Right ventricle myocardium inferior (tissue), 1 donor: ENCODE measurements around the gene LIMK2. TPM values are rescaled to one million over a fixed set of nuclear protein-coding genes. Genes with fewer than 3 reads are reported as not detected.
A peak's percentile ranks its signal among the peaks of the same experiment; 100 is the strongest.

Experiments
- ATAC-seq: fragments of 200-7000 bp; cut with Tn5 transposase; one replicate; pipeline ENCODE4 v1.9.1; 2020; ENCODE audit warnings: mild to moderate bottlenecking, moderate library complexity
- DNase-seq: peaks from one replicate; pipeline ENCODE4 v3.0.0; 2021; ENCODE audit errors: missing footprints
- intact Hi-C: fragments of 100-400 bp; cut with DNase I; formaldehyde crosslinking; loops from one replicate; pipeline ENCODE4 v1.11.0; 2022
- total RNA-seq: library from RNA; stranded (reverse); fragmentation: NEBNext Ultra II Directional; extraction: Animal tissue kit (Norgen Biotek cat#: 25700); gene quantifications from one replicate; pipeline ENCODE4 v1.2.1, GENCODE V29; 2021
- donor health status: DM: no; HTN: yes; CAD: no; lungs with severe emphysema.

The LIMK2 gene
- total RNA-seq, 1 donor from 2014 or later = 11.6 TPM

DNA sequence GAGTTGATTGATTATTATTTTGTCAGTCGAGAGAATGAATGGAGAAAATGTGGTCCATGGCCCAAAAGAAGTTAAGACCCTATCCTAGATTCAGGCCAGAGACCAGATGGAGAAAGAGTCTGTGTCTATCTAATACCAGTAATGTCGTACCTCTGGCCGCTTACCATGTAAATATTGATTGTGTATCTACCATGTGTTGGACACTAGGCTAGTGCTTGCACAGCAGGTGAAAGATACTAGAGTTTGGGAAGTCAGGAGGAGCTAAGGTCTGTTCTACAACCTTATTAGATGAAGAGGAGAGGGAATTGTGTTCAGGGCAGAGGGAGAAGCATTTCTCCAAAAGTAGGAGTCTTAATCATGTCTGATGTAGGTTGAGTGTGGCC, 48.4 kb downstream of the LIMK2 start:
- intact Hi-C loops = no loop called here
- no peak for ATAC-seq
- no peak for DNase-seq

- intact Hi-C loops = no loop called here
- DNase-seq = no peak
- peak; percentile 32 for ATAC-seq
Observed at GRCh38 chr22:31262312-31263133, 50.4 kb downstream of the LIMK2 start.

DNA sequence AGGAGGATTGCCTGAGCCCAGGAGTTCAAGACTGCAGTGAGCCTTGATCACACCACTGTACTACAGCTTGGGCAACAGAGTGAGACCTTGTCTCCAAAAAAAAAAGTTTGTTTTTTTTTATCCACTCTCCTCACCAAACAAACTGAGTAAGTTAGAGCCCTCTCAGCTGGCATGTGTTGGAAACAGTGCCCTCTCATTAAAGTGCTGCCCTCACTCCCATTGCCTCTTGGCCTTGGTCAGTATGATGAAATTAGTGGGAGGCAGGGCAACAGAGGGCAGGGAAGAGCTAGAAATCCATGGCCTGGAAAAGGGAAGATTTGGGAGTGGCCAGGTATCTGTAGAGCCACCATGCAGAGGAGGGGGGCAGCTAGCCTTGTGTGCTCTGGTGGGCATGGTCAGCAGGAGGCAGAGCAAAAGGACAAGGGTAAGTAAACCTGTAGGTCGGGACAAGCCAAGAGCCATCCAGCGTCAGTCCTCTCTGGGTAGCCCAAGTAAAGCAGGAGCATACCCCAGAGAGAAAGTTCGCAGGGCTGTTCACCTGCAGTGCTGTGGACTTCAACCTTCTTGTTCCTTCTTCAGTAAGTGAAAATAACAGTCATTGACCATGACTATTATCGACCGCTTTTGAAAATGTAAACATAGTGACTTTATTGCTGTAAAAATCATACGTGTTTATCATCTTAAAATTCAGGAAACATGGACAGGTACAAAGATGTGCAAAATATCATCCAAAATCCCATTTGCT, 52.0 kb downstream of the LIMK2 start:
- DNase-seq (no peak), ATAC-seq (no peak)
- intact Hi-C loops = no loop called here

- ATAC-seq (no peak), DNase-seq (no peak)
- intact Hi-C loops = no loop called here
Observed at GRCh38 chr22:31268281-31268680, 56.2 kb downstream of the LIMK2 start.

DNA sequence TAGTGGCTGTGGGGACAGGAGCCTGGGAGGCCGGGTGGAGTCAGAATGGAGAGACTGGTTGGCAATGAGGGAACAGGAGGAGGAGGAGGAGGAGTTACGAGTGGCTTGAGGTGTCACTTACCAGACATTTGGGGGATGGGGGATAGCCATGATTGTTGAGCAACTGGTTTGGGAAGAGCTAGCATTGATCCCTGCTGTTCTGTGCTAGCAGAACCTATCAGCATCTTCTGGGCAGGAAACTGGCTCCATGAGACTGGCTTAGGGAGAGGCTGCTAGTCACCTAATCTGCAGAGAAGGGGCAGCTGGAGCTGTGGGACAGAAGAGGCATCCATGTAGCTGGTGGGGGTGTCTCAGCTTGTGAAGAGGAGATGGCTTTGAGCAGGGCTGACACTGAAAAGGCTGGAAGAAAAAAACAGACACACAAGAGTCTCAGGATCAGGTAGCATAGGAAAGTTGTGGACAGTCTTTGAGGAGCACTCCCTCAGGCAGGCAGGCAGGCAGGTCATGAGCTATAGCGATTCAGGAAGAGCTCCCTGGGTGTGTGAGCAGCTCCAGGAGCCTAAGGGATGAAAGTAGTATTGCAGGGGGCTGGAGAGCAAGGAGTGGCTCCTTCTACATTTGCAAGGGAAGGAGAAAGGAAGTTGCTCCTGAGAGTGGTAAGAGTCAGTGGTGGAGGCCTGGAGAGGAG, 57.9 kb downstream of the LIMK2 start:
- intact Hi-C loops = loop anchor here (5.0 kb wide), 1 partner anchor 58 kb away; the partner anchor contains the start of gene LIMK2
- ATAC-seq = no peak

DNA sequence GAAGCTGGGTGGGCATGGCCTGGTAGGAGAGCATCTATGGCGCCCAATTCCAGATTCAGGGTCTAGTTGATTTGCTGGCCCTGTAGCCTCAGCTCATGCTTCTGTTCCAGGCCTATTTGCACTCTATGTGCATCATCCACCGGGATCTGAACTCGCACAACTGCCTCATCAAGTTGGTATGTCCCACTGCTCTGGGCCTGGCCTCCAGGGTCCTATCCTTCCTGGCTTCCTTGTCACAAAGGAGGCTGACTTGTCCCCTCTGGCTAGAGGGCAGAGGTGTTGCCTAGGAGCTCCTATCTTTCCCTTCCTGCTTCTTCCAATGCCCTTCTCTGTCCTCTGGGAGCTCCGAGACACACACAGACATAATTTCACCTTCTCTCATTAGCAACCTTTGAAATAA, 58.9 kb downstream of the LIMK2 start:
- no peak for ATAC-seq
- no peak for DNase-seq
- intact Hi-C loops = loop anchor here (5.0 kb wide), 1 partner anchor 59 kb away; the partner anchor contains the start of gene LIMK2

More for the DNA sequence above, 57.9 kb downstream of the LIMK2 start:
- no peak for DNase-seq

DNA sequence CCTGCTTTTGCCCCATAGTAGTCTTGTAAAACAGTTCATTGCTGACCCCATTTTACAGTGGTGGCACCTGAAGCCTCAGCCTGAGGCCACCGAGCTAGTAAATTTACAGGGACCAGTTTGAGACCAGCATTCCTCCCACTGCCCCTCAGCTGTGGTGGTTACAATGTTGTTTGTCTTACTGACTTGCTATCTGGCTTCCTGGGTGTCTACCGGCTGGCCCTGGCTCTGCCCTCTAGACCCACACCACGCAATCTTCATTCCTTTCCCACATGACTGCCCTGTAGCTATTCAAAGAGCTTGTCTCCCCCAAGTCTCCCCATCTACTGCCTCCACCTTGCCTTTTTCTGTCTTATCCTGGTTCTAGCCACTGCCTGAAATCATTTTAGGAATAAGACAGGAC, 59.4 kb downstream of the LIMK2 start:
- no peak for ATAC-seq
- intact Hi-C loops = loop anchor here (5.0 kb wide), 1 partner anchor 59 kb away; the partner anchor contains the start of gene LIMK2
- no peak for DNase-seq

DNA sequence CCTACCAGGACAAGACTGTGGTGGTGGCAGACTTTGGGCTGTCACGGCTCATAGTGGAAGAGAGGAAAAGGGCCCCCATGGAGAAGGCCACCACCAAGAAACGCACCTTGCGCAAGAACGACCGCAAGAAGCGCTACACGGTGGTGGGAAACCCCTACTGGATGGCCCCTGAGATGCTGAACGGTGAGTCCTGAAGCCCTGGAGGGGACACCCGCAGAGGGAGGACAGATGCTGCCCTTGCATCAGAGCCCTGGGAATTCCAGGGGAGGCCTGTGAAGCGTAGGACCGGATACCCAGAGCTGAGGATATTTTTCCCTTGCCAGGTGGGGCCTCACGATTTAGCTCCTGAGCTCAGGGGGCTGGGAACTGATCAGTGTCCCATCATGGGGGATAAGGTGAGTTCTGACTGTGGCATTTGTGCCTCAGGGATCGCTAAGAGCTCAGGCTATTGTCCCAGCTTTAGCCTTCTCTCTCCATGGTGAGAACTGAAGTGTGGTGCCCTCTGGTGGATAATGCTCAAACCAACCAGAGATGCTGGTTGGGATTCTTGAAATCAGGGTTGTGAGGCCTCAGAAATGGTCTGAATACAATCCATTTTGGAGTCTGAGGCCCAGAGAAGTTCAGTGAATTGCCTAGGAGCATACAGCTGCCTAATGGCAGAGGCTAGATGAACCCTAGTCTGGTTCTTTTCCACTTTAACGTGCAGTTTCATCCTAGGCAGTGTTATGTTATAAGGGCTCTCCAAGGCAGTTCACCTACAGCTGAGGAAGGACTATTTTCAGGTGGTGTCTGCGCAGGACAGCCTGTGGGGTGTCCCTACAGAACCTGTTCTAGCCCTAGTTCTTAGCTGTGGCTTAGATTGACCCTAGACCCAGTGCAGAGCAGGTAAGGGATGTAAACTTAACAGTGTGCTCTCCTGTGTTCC, 60.7 kb downstream of the LIMK2 start:
- intact Hi-C loops = loop anchor here (5.0 kb wide), 1 partner anchor 60 kb away; the partner anchor contains the start of gene LIMK2
- DNase-seq (no peak), ATAC-seq (peak; percentile 67)

GRCh38 chr22:31274017-31274416, 61.9 kb downstream of the LIMK2 start:
- DNase-seq = no peak
- intact Hi-C loops = loop anchor here (5.0 kb wide), 1 partner anchor 62 kb away; the partner anchor contains the start of gene LIMK2
- ATAC-seq = no peak

- no peak for DNase-seq
- ATAC-seq = no peak
- intact Hi-C loops = no loop called here
Observed at GRCh38 chr22:31275018-31275417, 62.9 kb downstream of the LIMK2 start.

DNA sequence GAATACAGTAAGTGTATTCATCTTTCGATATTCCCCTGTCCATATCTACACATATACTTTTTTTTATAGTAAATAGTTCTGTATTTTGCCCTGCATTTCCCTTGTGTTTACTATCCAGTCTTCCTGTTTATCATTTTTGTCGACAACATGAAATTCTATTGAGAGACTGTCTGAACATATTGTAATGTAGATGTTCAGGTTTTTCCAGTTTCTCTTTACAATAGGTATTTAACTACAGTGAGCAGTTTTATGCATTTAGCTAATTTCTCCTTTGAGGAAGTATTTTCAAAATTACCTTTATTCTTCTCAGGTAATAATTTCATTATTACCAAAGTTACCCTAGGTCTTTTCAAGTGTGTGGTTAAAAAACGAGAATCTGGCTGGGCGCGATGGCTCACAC, 63.5 kb downstream of the LIMK2 start:
- intact Hi-C loops = no loop called here
- no peak for ATAC-seq
- DNase-seq = no peak

GRCh38 chr22:31276426-31277167, 64.5 kb downstream of the LIMK2 start:
- intact Hi-C loops = no loop called here

GRCh38 chr22:31277741-31278140, 65.6 kb downstream of the LIMK2 start:
- DNase-seq (no peak), ATAC-seq (no peak)
- intact Hi-C loops = no loop called here

More at GRCh38 chr22:31276426-31277167, 64.5 kb downstream of the LIMK2 start:
- DNase-seq (no peak), ATAC-seq (no peak)

GRCh38 chr22:31278151-31278621, 66.1 kb downstream of the LIMK2 start:
- ATAC-seq (no peak), DNase-seq (no peak)
- intact Hi-C loops = no loop called here

GRCh38 chr22:31278626-31279326, 66.7 kb downstream of the LIMK2 start:
- no peak for DNase-seq
- intact Hi-C loops = no loop called here
- no peak for ATAC-seq

- DNase-seq = no peak
- intact Hi-C loops = no loop called here
Observed at GRCh38 chr22:31279327-31279669, 67.2 kb downstream of the LIMK2 start.

More at GRCh38 chr22:31279327-31279669, 67.2 kb downstream of the LIMK2 start:
- ATAC-seq = no peak
